ENCODE measurements around the gene SMCO2.

The SMCO2 gene

GRCh38 chr12:27467641-27468040 lies 21.1 kb downstream of the SMCO2 start:
- TF ChIP-seq FOXP2 (optimal IDR thresholded peaks at IDR 0.05; ENCODE audit: borderline replicate concordance, extremely low read depth, extremely low read length, insufficient read depth) (no peak), POLR2AphosphoS5 (IDR thresholded peaks at IDR 0.05; ENCODE audit: low read depth, low read length) (no peak), SIN3A (IDR thresholded peaks at IDR 0.05; ENCODE audit: borderline replicate concordance, insufficient read depth, low read length) (no peak), TAF1 (IDR thresholded peaks at IDR 0.05; ENCODE audit: borderline replicate concordance, insufficient read depth, low read length) (no peak), REST (IDR thresholded peaks at IDR 0.05; ENCODE audit: insufficient read depth in 1 of 2, low read depth in 2 of 2, low read length in 2 of 2) (no peak)

- TF ChIP-seq FOXP2 (optimal IDR thresholded peaks at IDR 0.05; ENCODE audit: borderline replicate concordance, extremely low read depth, extremely low read length, insufficient read depth) (no peak), TAF1 (IDR thresholded peaks at IDR 0.05; ENCODE audit: borderline replicate concordance, insufficient read depth, low read length) (no peak), POLR2AphosphoS5 (IDR thresholded peaks at IDR 0.05; ENCODE audit: low read depth, low read length) (no peak), SIN3A (IDR thresholded peaks at IDR 0.05; ENCODE audit: borderline replicate concordance, insufficient read depth, low read length) (no peak), REST (IDR thresholded peaks at IDR 0.05; ENCODE audit: insufficient read depth in 1 of 2, low read depth in 2 of 2, low read length in 2 of 2) (no peak)
These were observed 21.7 kb downstream of the SMCO2 start for GRCh38 chr12:27468241-27468640.

- TF ChIP-seq POLR2AphosphoS5 (IDR thresholded peaks at IDR 0.05; ENCODE audit: low read depth, low read length) (no peak), FOXP2 (optimal IDR thresholded peaks at IDR 0.05; ENCODE audit: borderline replicate concordance, extremely low read depth, extremely low read length, insufficient read depth) (no peak), TAF1 (IDR thresholded peaks at IDR 0.05; ENCODE audit: borderline replicate concordance, insufficient read depth, low read length) (no peak), SIN3A (IDR thresholded peaks at IDR 0.05; ENCODE audit: borderline replicate concordance, insufficient read depth, low read length) (no peak), REST (IDR thresholded peaks at IDR 0.05; ENCODE audit: insufficient read depth in 1 of 2, low read depth in 2 of 2, low read length in 2 of 2) (no peak)
These were observed 22.7 kb downstream of the SMCO2 start for GRCh38 chr12:27469176-27469736.

GRCh38 chr12:27472604-27473003 lies 26.1 kb downstream of the SMCO2 start:
- TF ChIP-seq TAF1 (IDR thresholded peaks at IDR 0.05; ENCODE audit: borderline replicate concordance, insufficient read depth, low read length) (no peak), FOXP2 (optimal IDR thresholded peaks at IDR 0.05; ENCODE audit: borderline replicate concordance, extremely low read depth, extremely low read length, insufficient read depth) (no peak), REST (IDR thresholded peaks at IDR 0.05; ENCODE audit: insufficient read depth in 1 of 2, low read depth in 2 of 2, low read length in 2 of 2) (no peak), SIN3A (IDR thresholded peaks at IDR 0.05; ENCODE audit: borderline replicate concordance, insufficient read depth, low read length) (no peak), POLR2AphosphoS5 (IDR thresholded peaks at IDR 0.05; ENCODE audit: low read depth, low read length) (no peak)
